Astrocyte of the cerebellum (primary cell): ENCODE data around the gene TIAM2.
A peak's percentile ranks its signal among the peaks of the same experiment; 100 is the strongest.

Experiments used
- DNase-seq: peaks from one replicate; pipeline ENCODE4 v3.0.0-alpha.2; 2011; ENCODE audit warnings: low read depth
- H3K4me3 ChIP-seq: 2 replicates; pipeline ENCODE4 v1.5.1; 2011; ENCODE audit warnings: mild to moderate bottlenecking, low read depth, low read length, moderate library complexity
- CTCF ChIP-seq: IDR thresholded peaks from 2 replicates; pipeline ENCODE4 v1.5.1; 2012; ENCODE audit warnings: low read length, low read depth, moderate library complexity, mild to moderate bottlenecking; ENCODE audit errors: missing control alignments
- in situ Hi-C: cut with HindIII; loops from 2 replicates; pipeline ENCODE4 v1.10.0; 2017; ENCODE audit warnings: low sequenced_read_pairs

Gene TIAM2

DNA sequence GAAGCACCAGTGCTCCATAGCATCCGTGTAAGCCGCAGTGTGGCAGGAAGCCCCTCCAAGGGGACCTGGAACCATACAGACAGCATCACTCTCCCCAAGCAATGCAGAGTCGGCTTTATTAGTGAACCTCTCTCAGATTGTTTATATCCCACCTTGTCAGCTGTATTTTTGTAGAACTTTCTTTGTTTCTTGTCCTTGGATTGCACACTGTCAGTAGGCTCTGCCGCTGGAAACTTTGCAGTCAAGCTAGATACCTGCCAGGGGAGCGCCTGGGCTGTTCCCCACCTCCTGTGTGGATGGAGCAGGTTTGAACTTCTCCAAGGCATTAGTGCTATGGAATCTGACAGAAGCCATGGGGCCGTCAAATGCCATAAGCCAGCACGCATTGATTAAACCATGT is 250.1 kb downstream of the TIAM2 start:
- no peak overlapping the region for H3K4me3 ChIP-seq
- no peak for TF ChIP-seq CTCF
- no peak for DNase-seq
- in situ Hi-C loops, result no loop called here

- no peak for DNase-seq
- no peak overlapping the region for H3K4me3 ChIP-seq
- TF ChIP-seq CTCF, result no peak
- in situ Hi-C loops, result no loop called here
Measured at GRCh38 chr6:155245831-155246230, 250.7 kb downstream of the TIAM2 start.

GRCh38 chr6:155246825-155247224 is 251.7 kb downstream of the TIAM2 start:
- DNase-seq, result no peak
- H3K4me3 ChIP-seq, result no peak overlapping the region
- in situ Hi-C loops, result no loop called here
- TF ChIP-seq CTCF, result no peak

- H3K4me3 ChIP-seq, result no peak overlapping the region
- in situ Hi-C loops, result no loop called here
- peak; percentile 70 for DNase-seq
- TF ChIP-seq CTCF, result no peak
Measured at GRCh38 chr6:155247618-155248007, 252.5 kb downstream of the TIAM2 start.

DNA sequence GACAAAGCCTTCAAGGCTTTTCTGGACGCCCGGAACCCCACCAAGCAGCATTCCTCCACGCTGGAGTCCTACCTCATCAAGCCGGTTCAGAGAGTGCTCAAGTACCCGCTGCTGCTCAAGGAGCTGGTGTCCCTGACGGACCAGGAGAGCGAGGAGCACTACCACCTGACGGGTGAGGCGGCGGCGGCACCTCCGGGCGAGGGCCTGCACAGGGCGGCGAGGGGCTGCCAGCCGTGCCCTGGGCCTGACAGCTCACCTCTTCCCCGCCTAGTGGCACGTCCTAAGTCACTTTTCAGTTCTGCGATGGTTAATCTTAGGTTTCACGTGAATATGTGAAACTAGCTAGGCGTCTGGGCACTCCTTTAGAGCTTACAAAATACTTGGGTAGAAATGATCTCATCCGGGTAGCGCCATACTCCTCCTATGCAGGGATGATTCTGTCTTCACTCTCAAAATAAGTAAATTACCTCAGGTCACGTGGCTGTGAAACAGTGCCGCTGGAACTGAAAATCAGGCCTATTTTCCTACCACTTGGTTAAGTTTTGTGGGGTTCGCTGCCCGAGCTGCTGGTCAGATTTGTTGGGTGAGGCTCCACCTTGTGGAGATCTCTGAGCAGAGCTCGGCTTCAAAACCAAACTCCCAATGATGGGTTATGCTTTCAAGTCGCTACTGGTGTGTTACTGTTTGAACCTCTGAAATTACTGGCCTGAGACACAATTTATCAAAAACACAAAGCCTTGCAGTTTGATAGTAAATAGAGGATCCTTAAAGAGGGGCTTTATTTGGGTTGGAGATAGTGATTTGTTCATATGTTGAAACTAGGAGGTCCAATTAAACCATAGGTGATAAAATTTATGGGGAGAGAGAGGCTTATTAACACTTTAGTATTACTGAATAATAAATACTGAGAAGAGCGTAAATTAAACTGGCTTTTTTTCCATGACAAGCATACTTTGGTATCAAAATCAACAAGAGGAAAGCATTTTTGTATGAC is 253.2 kb downstream of the TIAM2 start:
- H3K4me3 ChIP-seq, result no peak overlapping the region
- TF ChIP-seq CTCF, result peak; percentile 88
- DNase-seq, result peak; percentile 72
- in situ Hi-C loops, result no loop called here

DNA sequence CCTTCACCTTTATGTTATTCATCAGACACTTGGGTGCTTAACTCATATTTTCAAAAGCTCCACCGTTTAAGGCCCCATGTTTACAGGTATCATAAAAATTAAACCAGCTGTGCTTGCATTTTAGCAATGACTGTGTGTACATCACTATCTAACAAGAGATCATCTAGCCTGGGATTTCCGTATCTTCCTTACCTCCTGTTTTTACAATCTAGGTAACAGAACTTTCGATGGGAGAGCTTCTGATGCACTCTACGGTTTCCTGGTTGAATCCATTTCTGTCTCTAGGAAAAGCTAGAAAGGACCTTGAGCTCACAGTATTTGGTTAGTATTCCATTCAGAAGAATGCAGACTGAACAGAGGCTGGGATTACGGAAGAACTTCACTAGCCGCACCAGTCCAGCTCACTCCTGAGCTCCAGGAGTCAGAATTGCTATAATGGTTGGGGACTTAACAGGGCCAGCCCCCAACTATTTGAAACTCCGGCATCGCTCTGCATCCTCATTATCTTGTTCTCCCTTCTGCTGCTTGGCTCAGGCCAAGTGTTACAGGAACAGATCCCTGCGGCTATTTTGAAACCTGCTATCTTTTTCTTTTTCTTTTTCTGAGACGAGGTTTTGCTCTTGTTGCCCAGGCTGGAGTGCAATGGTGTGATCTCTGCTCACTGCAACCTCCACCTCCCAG is 255.7 kb downstream of the TIAM2 start:
- no peak overlapping the region for H3K4me3 ChIP-seq
- no peak for DNase-seq
- in situ Hi-C loops, result loop anchor here (5.0 to 25.0 kb wide), 2 partner anchors 74 to 314 kb away; no protein-coding TSS in a partner anchor
- TF ChIP-seq CTCF, result no peak
